ENCODE measurements around the gene ZNF746.

Gene ZNF746

GRCh38 chr7:149497467-149498261 lies at the start of gene ZNF746:
Gene ZNF746, minus strand, starts transcription at chr7:149497809. Its CDS starts 273 bp downstream, at chr7:149497536.
- peak within 1 kb of the TSS; percentile 82 for H3K4me3 ChIP-seq (replicated peaks; ENCODE audit: low read depth, low read length)
- DNase-seq (ENCODE audit: extremely low read depth, low read depth) = peak; percentile 36
- peak; percentile 34 for TF ChIP-seq CTCF (IDR thresholded peaks at IDR 0.05; ENCODE audit: low read depth, low read length, missing control alignments)

GRCh38 chr7:149547126-149547525 lies 49.5 kb upstream of the ZNF746 start:
- TF ChIP-seq CTCF (IDR thresholded peaks at IDR 0.05; ENCODE audit: low read depth, low read length, missing control alignments) = no peak
- DNase-seq (ENCODE audit: extremely low read depth, low read depth) = no peak
- no peak overlapping the region for H3K4me3 ChIP-seq (replicated peaks; ENCODE audit: low read depth, low read length)

GRCh38 chr7:149546331-149546730 lies 48.7 kb upstream of the ZNF746 start:
- no peak for DNase-seq (ENCODE audit: extremely low read depth, low read depth)
- no peak for TF ChIP-seq CTCF (IDR thresholded peaks at IDR 0.05; ENCODE audit: low read depth, low read length, missing control alignments)

GRCh38 chr7:149544028-149544427 lies 46.4 kb upstream of the ZNF746 start:
- DNase-seq (ENCODE audit: extremely low read depth, low read depth) = no peak
- no peak for TF ChIP-seq CTCF (IDR thresholded peaks at IDR 0.05; ENCODE audit: low read depth, low read length, missing control alignments)
- no peak overlapping the region for H3K4me3 ChIP-seq (replicated peaks; ENCODE audit: low read depth, low read length)

More at GRCh38 chr7:149546331-149546730, 48.7 kb upstream of the ZNF746 start:
- H3K4me3 ChIP-seq (replicated peaks; ENCODE audit: low read depth, low read length) = no peak overlapping the region

- DNase-seq (ENCODE audit: extremely low read depth, low read depth) = no peak
- TF ChIP-seq CTCF (IDR thresholded peaks at IDR 0.05; ENCODE audit: low read depth, low read length, missing control alignments) = no peak
- H3K4me3 ChIP-seq (replicated peaks; ENCODE audit: low read depth, low read length) = no peak overlapping the region
Observed at GRCh38 chr7:149532654-149533053, 35.0 kb upstream of the ZNF746 start.

- DNase-seq (ENCODE audit: extremely low read depth, low read depth) = no peak
- no peak for TF ChIP-seq CTCF (IDR thresholded peaks at IDR 0.05; ENCODE audit: low read depth, low read length, missing control alignments)
- H3K4me3 ChIP-seq (replicated peaks; ENCODE audit: low read depth, low read length) = no peak overlapping the region
Observed at GRCh38 chr7:149529136-149529718, 31.6 kb upstream of the ZNF746 start.
